HFF-Myc (cell line): ENCODE data around the gene TMEM91.
A peak's percentile ranks its signal among the peaks of the same experiment; 100 is the strongest.
"Not testable (repeated sequence)": the region's sequence is repeated elsewhere in the genome, so short reads cannot be mapped to it uniquely, and the experiment has no call there.

Experiments used
- DNase-seq: peaks from one replicate; pipeline ENCODE4 v3.0.0-alpha.2; 2011; ENCODE audit warnings: low read depth; ENCODE audit errors: extremely low read depth
- H3K4me3 ChIP-seq: replicated peaks from 2 replicates; pipeline ENCODE4 v1.5.1; 2011; ENCODE audit warnings: low read depth, mild to moderate bottlenecking, control low read depth, low read length
- TF ChIP-seq, protein P1 (sequence below): IDR thresholded peaks from 2 replicates; pipeline ENCODE4 v1.5.1; 2012; ENCODE audit warnings: mild to moderate bottlenecking, low read depth, low read length, control low read depth; ENCODE audit errors: missing control alignments

Gene TMEM91

GRCh38 chr19:41366089-41366488 lies 10.2 kb upstream of the TMEM91 start:
- no peak for DNase-seq
- no peak overlapping the region for H3K4me3 ChIP-seq
- TF ChIP-seq, protein P1, sequence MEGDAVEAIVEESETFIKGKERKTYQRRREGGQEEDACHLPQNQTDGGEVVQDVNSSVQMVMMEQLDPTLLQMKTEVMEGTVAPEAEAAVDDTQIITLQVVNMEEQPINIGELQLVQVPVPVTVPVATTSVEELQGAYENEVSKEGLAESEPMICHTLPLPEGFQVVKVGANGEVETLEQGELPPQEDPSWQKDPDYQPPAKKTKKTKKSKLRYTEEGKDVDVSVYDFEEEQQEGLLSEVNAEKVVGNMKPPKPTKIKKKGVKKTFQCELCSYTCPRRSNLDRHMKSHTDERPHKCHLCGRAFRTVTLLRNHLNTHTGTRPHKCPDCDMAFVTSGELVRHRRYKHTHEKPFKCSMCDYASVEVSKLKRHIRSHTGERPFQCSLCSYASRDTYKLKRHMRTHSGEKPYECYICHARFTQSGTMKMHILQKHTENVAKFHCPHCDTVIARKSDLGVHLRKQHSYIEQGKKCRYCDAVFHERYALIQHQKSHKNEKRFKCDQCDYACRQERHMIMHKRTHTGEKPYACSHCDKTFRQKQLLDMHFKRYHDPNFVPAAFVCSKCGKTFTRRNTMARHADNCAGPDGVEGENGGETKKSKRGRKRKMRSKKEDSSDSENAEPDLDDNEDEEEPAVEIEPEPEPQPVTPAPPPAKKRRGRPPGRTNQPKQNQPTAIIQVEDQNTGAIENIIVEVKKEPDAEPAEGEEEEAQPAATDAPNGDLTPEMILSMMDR: peak; percentile 37

DNA sequence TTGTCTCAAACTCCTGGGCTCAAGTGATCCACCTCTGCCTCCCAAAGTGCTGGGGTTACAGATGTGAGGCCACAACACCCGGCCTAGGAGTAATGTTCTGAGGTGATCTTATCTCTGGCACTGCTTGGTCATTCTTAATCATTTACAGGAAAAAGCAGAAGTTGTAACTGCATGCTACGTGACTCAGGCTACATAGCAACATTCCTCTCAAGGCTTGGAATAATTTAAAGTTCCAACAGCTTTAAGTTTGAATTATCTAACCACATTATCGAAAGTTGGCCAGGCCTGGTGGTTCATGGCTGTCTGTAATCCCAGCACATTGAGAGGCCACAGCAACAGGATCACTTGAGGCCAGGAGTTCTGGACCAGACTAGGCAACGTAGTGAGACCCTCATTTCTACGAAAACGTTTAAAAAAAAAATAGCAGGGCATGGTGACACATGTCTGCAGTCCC lies 8.5 kb upstream of the TMEM91 start:
- DNase-seq: no peak
- H3K4me3 ChIP-seq: no peak overlapping the region
- TF ChIP-seq, protein P1: no peak

GRCh38 chr19:41369769-41370168 lies 6.6 kb upstream of the TMEM91 start:
- DNase-seq: no peak
- no peak overlapping the region for H3K4me3 ChIP-seq
- TF ChIP-seq, protein P1: no peak

- H3K4me3 ChIP-seq, DNase-seq: not testable (repeated sequence)
These were observed 5.2 kb upstream of the TMEM91 start for GRCh38 chr19:41371119-41371518.

- TF ChIP-seq, protein P1: no peak
- H3K4me3 ChIP-seq: no peak overlapping the region
- no peak for DNase-seq
These were observed 4.8 kb upstream of the TMEM91 start for GRCh38 chr19:41371541-41371940.

GRCh38 chr19:41372501-41372900 lies 3.8 kb upstream of the TMEM91 start:
- TF ChIP-seq, protein P1: no peak
- H3K4me3 ChIP-seq: no peak overlapping the region
- no peak for DNase-seq

GRCh38 chr19:41373993-41374392 lies 2.3 kb upstream of the TMEM91 start:
- H3K4me3 ChIP-seq: no peak overlapping the region
- DNase-seq: peak; percentile 89
- TF ChIP-seq, protein P1: no peak
